ENCODE results near the gene INA.
"Not testable (repeated sequence)": the region's sequence is repeated elsewhere in the genome, so short reads cannot be mapped to it uniquely, and the experiment has no call there.

GRCh38 chr10:103245587-103245986 is 31.4 kb upstream of the INA start, which contains the start of gene RPEL1:
- not testable (repeated sequence) for TF ChIP-seq CTCF, POLR2A (IDR thresholded peaks at IDR 0.05)
